Activated B cell treated with CpG ODN at 0.5 μM for 24 hours (primary cell): ENCODE data around the gene HSD3B7. TPM values are rescaled to one million over a fixed set of nuclear protein-coding genes. Genes with fewer than 3 reads are reported as not detected.

ENCODE experiments used
- ATAC-seq: fragments of 200-7000 bp; cut with Tn5 transposase; one replicate; pipeline ENCODE4 v1.10.0; 2021; ENCODE audit warnings: low read depth, mild to moderate bottlenecking, moderate library complexity
- CTCF ChIA-PET: fragments of 350-600 bp; sonication (Branson Sonifier 250); formaldehyde crosslinking; loops from one replicate; lab custom pipeline; 2021; ENCODE audit warnings: antibody characterized with exemption; lab: Charles Lee
- POLR2A ChIA-PET: fragments of 350-600 bp; sonication (Branson Sonifier 250); formaldehyde crosslinking; loops from one replicate; lab custom pipeline; 2021; ENCODE audit warnings: antibody characterized with exemption; lab: Charles Lee
- DNase-seq: peaks from one replicate; pipeline ENCODE4 v3.0.0; 2022
- H3K27ac Mint-ChIP-seq: one replicate; pipeline ENCODE4 v1.8.0; 2020; ENCODE audit warnings: mixed read lengths
- H3K27me3 Mint-ChIP-seq: one replicate; pipeline ENCODE4 v1.8.0; 2021; ENCODE audit warnings: mixed read lengths
- H3K36me3 Mint-ChIP-seq: one replicate; pipeline ENCODE4 v1.8.0; 2021; ENCODE audit warnings: low read depth, mixed read lengths
- H3K4me1 Mint-ChIP-seq: one replicate; pipeline ENCODE4 v1.8.0; 2021; ENCODE audit warnings: mixed read lengths
- H3K4me3 Mint-ChIP-seq: one replicate; pipeline ENCODE4 v1.8.0; 2020; ENCODE audit warnings: mild to moderate bottlenecking, mixed read lengths
- H3K9me3 Mint-ChIP-seq: one replicate; pipeline ENCODE4 v1.8.0; 2020; ENCODE audit warnings: mixed read lengths
- intact Hi-C: fragments of 100-400 bp; cut with micrococcal nuclease; formaldehyde crosslinking; loops from one replicate; pipeline ENCODE4 v1.15.1; 2024
- total RNA-seq: library from RNA; stranded (reverse); gene quantifications from 2 replicates; pipeline ENCODE4 v1.2.3, GENCODE V29; 2022
- TF ChIP-seq, protein P1 (sequence below): fragments of 200-600 bp; IDR thresholded peaks from one replicate; pipeline ENCODE4 v1.8.0; 2022; ENCODE audit warnings: antibody characterized with exemption, mild to moderate bottlenecking

HSD3B7 gene
- total RNA-seq, 1 donor from 2014 or later = 1.3 TPM

DNA sequence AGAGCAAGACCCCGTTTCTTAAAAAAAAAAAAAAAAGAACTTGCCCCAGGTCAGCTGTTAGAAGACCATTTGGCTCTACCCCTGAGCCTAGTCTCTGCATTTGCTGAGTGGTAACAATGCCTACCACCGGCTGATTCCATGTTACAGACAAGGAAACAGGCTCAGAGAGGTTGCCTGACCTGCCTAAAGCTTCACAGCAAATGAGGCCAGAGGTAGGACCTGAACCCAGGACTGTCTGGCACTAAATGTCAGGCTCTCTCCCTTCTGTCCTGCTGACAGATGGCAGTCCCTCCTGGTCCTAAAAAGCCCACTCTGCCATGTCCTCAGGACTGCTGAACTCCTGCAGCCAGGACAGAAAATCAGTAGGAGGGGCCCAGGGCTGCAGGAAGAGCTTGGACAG, 19.7 kb downstream of the HSD3B7 start:
- H3K9me3 Mint-ChIP-seq = no peaks in the 10 kb centered on the region
- TF ChIP-seq, protein P1, sequence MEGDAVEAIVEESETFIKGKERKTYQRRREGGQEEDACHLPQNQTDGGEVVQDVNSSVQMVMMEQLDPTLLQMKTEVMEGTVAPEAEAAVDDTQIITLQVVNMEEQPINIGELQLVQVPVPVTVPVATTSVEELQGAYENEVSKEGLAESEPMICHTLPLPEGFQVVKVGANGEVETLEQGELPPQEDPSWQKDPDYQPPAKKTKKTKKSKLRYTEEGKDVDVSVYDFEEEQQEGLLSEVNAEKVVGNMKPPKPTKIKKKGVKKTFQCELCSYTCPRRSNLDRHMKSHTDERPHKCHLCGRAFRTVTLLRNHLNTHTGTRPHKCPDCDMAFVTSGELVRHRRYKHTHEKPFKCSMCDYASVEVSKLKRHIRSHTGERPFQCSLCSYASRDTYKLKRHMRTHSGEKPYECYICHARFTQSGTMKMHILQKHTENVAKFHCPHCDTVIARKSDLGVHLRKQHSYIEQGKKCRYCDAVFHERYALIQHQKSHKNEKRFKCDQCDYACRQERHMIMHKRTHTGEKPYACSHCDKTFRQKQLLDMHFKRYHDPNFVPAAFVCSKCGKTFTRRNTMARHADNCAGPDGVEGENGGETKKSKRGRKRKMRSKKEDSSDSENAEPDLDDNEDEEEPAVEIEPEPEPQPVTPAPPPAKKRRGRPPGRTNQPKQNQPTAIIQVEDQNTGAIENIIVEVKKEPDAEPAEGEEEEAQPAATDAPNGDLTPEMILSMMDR = no peak
- intact Hi-C loops = no loop called here
- POLR2A ChIA-PET = no interaction called here
- ATAC-seq = no peak
- H3K36me3 Mint-ChIP-seq = no peaks in the 10 kb centered on the region
- CTCF ChIA-PET = no interaction called here
- H3K4me3 Mint-ChIP-seq = no peak overlapping the region
- DNase-seq = no peak
- H3K27me3 Mint-ChIP-seq = peaks cover 15% of the 10 kb centered on the region
- no peak overlapping the region for H3K27ac Mint-ChIP-seq
- H3K4me1 Mint-ChIP-seq = no peaks in the 10 kb centered on the region

DNA sequence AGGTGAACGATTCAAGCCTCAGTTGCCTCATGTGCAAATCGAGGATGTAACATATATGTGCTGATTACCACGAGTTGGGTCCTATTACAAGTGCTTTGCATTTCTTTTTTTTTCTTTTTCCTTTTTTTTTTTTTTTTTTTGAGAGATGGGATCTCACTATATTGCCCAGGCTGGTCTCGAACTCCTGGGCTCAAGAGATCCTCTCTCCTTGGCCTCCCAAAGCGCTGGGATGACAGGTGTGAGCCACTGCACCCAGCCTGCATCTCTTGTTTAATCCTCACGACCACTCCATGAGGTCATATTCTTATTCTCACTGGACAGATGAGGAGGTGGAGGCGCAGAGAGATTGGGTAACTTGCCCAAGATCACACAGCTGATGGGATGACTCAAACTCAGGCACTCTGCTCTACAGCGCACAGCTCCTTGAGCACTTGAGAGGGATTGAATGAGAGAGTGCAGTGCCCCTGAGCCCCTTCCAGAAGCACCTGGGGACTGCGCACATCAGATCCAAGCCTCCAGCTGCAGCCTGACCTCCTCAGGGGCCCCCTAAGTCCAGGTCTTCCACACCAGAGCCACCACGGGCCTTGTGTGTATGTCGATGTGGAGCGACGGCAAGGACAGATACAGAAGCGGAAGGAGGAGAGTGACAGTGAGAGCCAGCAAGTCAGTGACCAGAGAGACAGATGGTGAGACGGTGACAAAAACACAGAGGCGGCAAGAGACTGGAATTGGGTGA, 20.5 kb downstream of the HSD3B7 start:
- no peak for ATAC-seq
- Mint-ChIP-seq H3K4me3 (no peak overlapping the region), H3K36me3 (no peaks in the 10 kb centered on the region), H3K4me1 (peaks cover 2% of the 10 kb centered on the region), H3K27me3 (peaks cover 20% of the 10 kb centered on the region), H3K9me3 (no peaks in the 10 kb centered on the region), H3K27ac (no peak overlapping the region)
- POLR2A ChIA-PET = no interaction called here
- no peak for DNase-seq
- intact Hi-C loops = no loop called here
- TF ChIP-seq, protein P1 = no peak
- CTCF ChIA-PET = no interaction called here

DNA sequence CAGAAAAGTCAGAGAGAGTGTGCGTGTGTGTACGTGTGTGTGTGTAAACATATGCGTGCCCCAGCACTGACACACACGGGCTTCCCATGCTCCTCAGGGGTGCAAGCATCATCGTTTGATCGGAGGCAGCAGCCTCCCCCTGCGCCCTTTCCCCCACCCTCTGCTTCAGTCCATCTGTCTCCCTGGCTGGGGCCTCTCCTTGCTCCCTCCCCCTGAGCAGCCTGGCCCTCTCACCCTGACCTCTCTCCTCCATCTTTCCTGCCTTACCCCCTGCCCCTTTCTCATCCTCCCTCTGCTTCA, 21.0 kb downstream of the HSD3B7 start:
- Mint-ChIP-seq H3K27ac (no peak overlapping the region), H3K27me3 (peaks cover 23% of the 10 kb centered on the region), H3K4me1 (peaks cover 5% of the 10 kb centered on the region), H3K4me3 (no peak overlapping the region), H3K36me3 (no peaks in the 10 kb centered on the region), H3K9me3 (no peaks in the 10 kb centered on the region)
- DNase-seq (no peak), ATAC-seq (no peak)
- TF ChIP-seq, protein P1 = no peak
- ChIA-PET POLR2A (no interaction called here), CTCF (no interaction called here)
- intact Hi-C loops = no loop called here

DNA sequence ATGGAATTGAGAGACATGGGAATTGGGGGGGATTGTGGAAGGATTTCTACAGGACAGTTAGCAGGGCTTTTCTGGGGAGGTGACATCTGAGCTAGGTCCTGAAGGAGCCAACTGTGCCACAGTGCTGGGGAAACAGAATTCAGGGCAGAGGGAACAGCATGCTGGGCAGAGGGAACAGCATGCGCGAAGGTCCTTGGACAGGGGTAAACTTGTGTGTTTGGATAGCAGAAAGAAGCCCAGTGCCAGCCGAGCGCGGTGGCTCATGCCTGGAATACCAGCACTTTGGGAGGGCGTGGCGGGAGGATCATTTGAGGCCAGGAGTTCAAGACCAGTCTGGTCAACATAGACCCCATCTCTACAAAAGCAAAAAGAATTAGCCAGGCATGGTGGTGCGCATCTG, 21.6 kb downstream of the HSD3B7 start:
- Mint-ChIP-seq H3K27me3 (peaks cover 29% of the 10 kb centered on the region), H3K9me3 (no peaks in the 10 kb centered on the region), H3K4me1 (peaks cover 11% of the 10 kb centered on the region), H3K4me3 (no peak overlapping the region), H3K27ac (no peak overlapping the region), H3K36me3 (no peaks in the 10 kb centered on the region)
- TF ChIP-seq, protein P1 = no peak
- POLR2A ChIA-PET = no interaction called here
- intact Hi-C loops = no loop called here
- no peak for ATAC-seq
- no peak for DNase-seq
- CTCF ChIA-PET = no interaction called here

DNA sequence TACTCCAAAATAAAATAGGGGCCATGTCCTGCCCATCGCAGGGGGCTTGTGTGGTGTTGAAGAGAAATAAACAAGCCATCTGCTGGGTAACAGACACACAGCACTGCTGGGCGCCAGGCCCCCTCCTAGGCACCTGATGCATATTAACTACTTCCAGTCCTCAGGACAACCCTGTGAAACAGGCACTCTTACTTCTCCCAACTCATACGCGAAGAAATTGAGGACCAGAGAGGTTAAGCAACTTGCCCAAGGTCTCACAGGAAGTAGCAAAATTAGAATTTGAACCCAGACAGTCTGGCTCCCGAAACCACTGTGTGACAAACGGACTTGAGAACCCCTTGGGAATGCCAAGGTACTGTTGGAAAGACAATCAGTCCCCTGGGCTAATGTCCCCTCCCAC, 22.7 kb downstream of the HSD3B7 start:
- peaks cover 35% of the 10 kb centered on the region for H3K27me3 Mint-ChIP-seq
- POLR2A ChIA-PET = no interaction called here

More for the DNA sequence above, 22.7 kb downstream of the HSD3B7 start:
- TF ChIP-seq, protein P1 = no peak
- H3K27ac Mint-ChIP-seq = no peak overlapping the region
- H3K4me1 Mint-ChIP-seq = peaks cover 13% of the 10 kb centered on the region
- ATAC-seq = no peak
- intact Hi-C loops = no loop called here
- CTCF ChIA-PET = no interaction called here
- H3K9me3 Mint-ChIP-seq = no peaks in the 10 kb centered on the region
- H3K4me3 Mint-ChIP-seq = no peak overlapping the region
- no peaks in the 10 kb centered on the region for H3K36me3 Mint-ChIP-seq
- no peak for DNase-seq
